AG10803 (cell line): ENCODE measurements around the gene CDH4.
A peak's percentile ranks its signal among the peaks of the same experiment; 100 is the strongest.

Source experiments
- DNase-seq: peaks from one replicate; pipeline ENCODE4 v3.0.0; 2010; ENCODE audit warnings: low read depth
- H3K4me3 ChIP-seq: 2 replicates; pipeline ENCODE4 v1.5.1; 2011; ENCODE audit warnings: mild to moderate bottlenecking, low read length, control low read depth
- CTCF ChIP-seq: conservative IDR thresholded peaks from 2 replicates; pipeline ENCODE4 v1.5.1; 2011; ENCODE audit warnings: mild to moderate bottlenecking, low read length, control low read depth, inconsistent platforms

CDH4 gene

GRCh38 chr20:61380545-61380915, 128.5 kb downstream of the CDH4 start:
- no peak overlapping the region for H3K4me3 ChIP-seq
- TF ChIP-seq CTCF, result no peak
- DNase-seq, result no peak

- TF ChIP-seq CTCF, result no peak
- DNase-seq, result no peak
- no peak overlapping the region for H3K4me3 ChIP-seq
Measured at GRCh38 chr20:61382194-61382593, 130.1 kb downstream of the CDH4 start.

GRCh38 chr20:61385296-61385695, 133.2 kb downstream of the CDH4 start:
- H3K4me3 ChIP-seq, result no peak overlapping the region
- TF ChIP-seq CTCF, result no peak
- DNase-seq, result no peak

- no peak for TF ChIP-seq CTCF
- no peak overlapping the region for H3K4me3 ChIP-seq
- no peak for DNase-seq
Measured at GRCh38 chr20:61385731-61386130, 133.7 kb downstream of the CDH4 start.

GRCh38 chr20:61387204-61387953, 135.3 kb downstream of the CDH4 start:
- peak overlapping the region; percentile 51 for H3K4me3 ChIP-seq
- peak; percentile 66 for DNase-seq
- TF ChIP-seq CTCF, result no peak

- TF ChIP-seq CTCF, result no peak
- H3K4me3 ChIP-seq, result no peak overlapping the region
- DNase-seq, result no peak
Measured at GRCh38 chr20:61387954-61388348, 135.9 kb downstream of the CDH4 start.

GRCh38 chr20:61389077-61389476, 137.0 kb downstream of the CDH4 start:
- no peak for DNase-seq
- TF ChIP-seq CTCF, result no peak
- no peak overlapping the region for H3K4me3 ChIP-seq
